ENCODE measurements around the gene PGAP6. TPM values are rescaled to one million over a fixed set of nuclear protein-coding genes. Genes with fewer than 3 reads are reported as not detected.
"Not testable (repeated sequence)": the region's sequence is repeated elsewhere in the genome, so short reads cannot be mapped to it uniquely, and the experiment has no call there.

PGAP6 gene
- total RNA-seq, 1 experiment from 2014 or later: 34.2 TPM

GRCh38 chr16:350203-350602, 31.6 kb downstream of the PGAP6 start:
- no peak overlapping the region for H3K4me3 ChIP-seq
- no peaks in the 10 kb centered on the region for H3K27me3 ChIP-seq
- no peaks in the 10 kb centered on the region for H3K9me3 ChIP-seq
- H3K36me3 ChIP-seq: peaks cover 52% of the 10 kb centered on the region
- no peak for DNase-seq

- Histone ChIP-seq H3K27me3 (no peaks in the 10 kb centered on the region), H3K9me3 (no peaks in the 10 kb centered on the region), H3K36me3 (peaks cover 61% of the 10 kb centered on the region), H3K4me3 (no peak overlapping the region)
- DNase-seq: no peak
Observed at GRCh38 chr16:349211-349610, 32.6 kb downstream of the PGAP6 start.

GRCh38 chr16:348495-348894, 33.3 kb downstream of the PGAP6 start:
- not testable (repeated sequence) for H3K4me3 ChIP-seq, H3K9me3 ChIP-seq, H3K27me3 ChIP-seq, DNase-seq
- peaks cover 62% of the 10 kb centered on the region for H3K36me3 ChIP-seq

- no peaks in the 10 kb centered on the region for H3K9me3 ChIP-seq
- no peaks in the 10 kb centered on the region for H3K27me3 ChIP-seq
- H3K4me3 ChIP-seq: no peak overlapping the region
- no peak for DNase-seq
- peaks cover 74% of the 10 kb centered on the region for H3K36me3 ChIP-seq
Observed at GRCh38 chr16:347203-347602, 34.6 kb downstream of the PGAP6 start.

- peaks cover 76% of the 10 kb centered on the region for H3K36me3 ChIP-seq
- H3K4me3 ChIP-seq: no peak overlapping the region
- no peaks in the 10 kb centered on the region for H3K9me3 ChIP-seq
- no peak for DNase-seq
- H3K27me3 ChIP-seq: no peaks in the 10 kb centered on the region
Observed at GRCh38 chr16:346587-346986, 35.2 kb downstream of the PGAP6 start.

GRCh38 chr16:345772-346171, 36.0 kb downstream of the PGAP6 start:
- DNase-seq: no peak
- no peak overlapping the region for H3K4me3 ChIP-seq

GRCh38 chr16:342455-343213, 39.1 kb downstream of the PGAP6 start:
- DNase-seq: no peak
- Histone ChIP-seq H3K9me3 (no peaks in the 10 kb centered on the region), H3K4me3 (no peak overlapping the region), H3K27me3 (no peaks in the 10 kb centered on the region), H3K36me3 (peaks cover 50% of the 10 kb centered on the region)

More at GRCh38 chr16:345772-346171, 36.0 kb downstream of the PGAP6 start:
- Histone ChIP-seq H3K36me3 (peaks cover 77% of the 10 kb centered on the region), H3K9me3 (no peaks in the 10 kb centered on the region), H3K27me3 (no peaks in the 10 kb centered on the region)

GRCh38 chr16:341974-342336, 39.8 kb downstream of the PGAP6 start:
- not testable (repeated sequence) for DNase-seq, H3K4me3 ChIP-seq, H3K27me3 ChIP-seq, H3K9me3 ChIP-seq
- H3K36me3 ChIP-seq: peaks cover 43% of the 10 kb centered on the region

- H3K4me3 ChIP-seq, DNase-seq, H3K9me3 ChIP-seq, H3K27me3 ChIP-seq: not testable (repeated sequence)
- H3K36me3 ChIP-seq: peaks cover 37% of the 10 kb centered on the region
Observed at GRCh38 chr16:341095-341973, 40.4 kb downstream of the PGAP6 start.

- Histone ChIP-seq H3K36me3 (peaks cover 33% of the 10 kb centered on the region), H3K9me3 (no peaks in the 10 kb centered on the region), H3K27me3 (no peaks in the 10 kb centered on the region), H3K4me3 (no peak overlapping the region)
- no peak for DNase-seq
Observed at GRCh38 chr16:340370-341091, 41.2 kb downstream of the PGAP6 start.

GRCh38 chr16:339680-340079, 42.1 kb downstream of the PGAP6 start:
- Histone ChIP-seq H3K9me3 (no peaks in the 10 kb centered on the region), H3K4me3 (no peak overlapping the region), H3K27me3 (no peaks in the 10 kb centered on the region), H3K36me3 (peaks cover 26% of the 10 kb centered on the region)
- no peak for DNase-seq

GRCh38 chr16:337975-338575, 43.7 kb downstream of the PGAP6 start:
- H3K27me3 ChIP-seq: no peaks in the 10 kb centered on the region
- no peak for DNase-seq
- no peak overlapping the region for H3K4me3 ChIP-seq
- H3K36me3 ChIP-seq: peaks cover 17% of the 10 kb centered on the region
- H3K9me3 ChIP-seq: no peaks in the 10 kb centered on the region

- Histone ChIP-seq H3K4me3 (no peak overlapping the region), H3K9me3 (no peaks in the 10 kb centered on the region), H3K36me3 (peaks cover 10% of the 10 kb centered on the region), H3K27me3 (no peaks in the 10 kb centered on the region)
- no peak for DNase-seq
Observed at GRCh38 chr16:337437-337836, 44.3 kb downstream of the PGAP6 start.

GRCh38 chr16:336269-336668, 45.5 kb downstream of the PGAP6 start:
- no peak for DNase-seq
- no peaks in the 10 kb centered on the region for H3K9me3 ChIP-seq
- no peaks in the 10 kb centered on the region for H3K27me3 ChIP-seq
- H3K4me3 ChIP-seq: no peak overlapping the region
- H3K36me3 ChIP-seq: peaks cover 4% of the 10 kb centered on the region; the same call in 1 of the 2 replicates

- H3K36me3 ChIP-seq: peaks cover 11% of the 10 kb centered on the region
- DNase-seq, H3K9me3 ChIP-seq, H3K27me3 ChIP-seq, H3K4me3 ChIP-seq: not testable (repeated sequence)
Observed at GRCh38 chr16:334861-335632, 46.7 kb downstream of the PGAP6 start.

- not testable (repeated sequence) for DNase-seq, H3K27me3 ChIP-seq, H3K9me3 ChIP-seq, H3K4me3 ChIP-seq
- H3K36me3 ChIP-seq: peaks cover 11% of the 10 kb centered on the region
Observed at GRCh38 chr16:334164-334832, 47.5 kb downstream of the PGAP6 start.

Measured in MG63 (cell line).